Lower lobe of right lung (tissue), 2 donors: ENCODE measurements around the gene FBN2. TPM values are rescaled to one million over a fixed set of nuclear protein-coding genes. Genes with fewer than 3 reads are reported as not detected.

ENCODE experiments used
- ATAC-seq, 2 donors: fragments of 200-7000 bp; cut with Tn5 transposase; one replicate each; pipeline ENCODE4 v1.9.1; 2020 to 2022; ENCODE audit warnings: mild to moderate bottlenecking in 2 of 2, moderate library complexity in 2 of 2
- DNase-seq: peaks from one replicate; pipeline ENCODE4 v3.0.0-alpha.2; 2020
- H3K27ac ChIP-seq: fragments of 200-600 bp; one replicate; pipeline ENCODE4 v1.8.0; 2022
- H3K27me3 ChIP-seq: fragments of 200-600 bp; one replicate; pipeline ENCODE4 v1.8.0; 2022; ENCODE audit warnings: low read depth
- H3K36me3 ChIP-seq: fragments of 200-600 bp; one replicate; pipeline ENCODE4 v1.8.0; 2022; ENCODE audit warnings: mild to moderate bottlenecking
- H3K4me1 ChIP-seq: fragments of 200-600 bp; one replicate; pipeline ENCODE4 v1.8.0; 2022
- H3K4me3 ChIP-seq: fragments of 200-600 bp; one replicate; pipeline ENCODE4 v1.8.0; 2022; ENCODE audit warnings: mild to moderate bottlenecking
- H3K9me3 ChIP-seq: fragments of 200-600 bp; one replicate; pipeline ENCODE4 v1.8.0; 2022
- CTCF ChIP-seq: fragments of 200-600 bp; IDR thresholded peaks from one replicate; pipeline ENCODE4 v1.8.0; 2022; ENCODE audit warnings: antibody characterized with exemption, mild to moderate bottlenecking
- intact Hi-C: fragments of 100-400 bp; cut with DNase I; formaldehyde crosslinking; loops from one replicate; pipeline ENCODE4 v1.11.0; 2022
- total RNA-seq: library from RNA; stranded (reverse); fragmentation: NEBNext Ultra II Directional; extraction: Animal tissue kit (Norgen Biotek cat#: 25700); gene quantifications from one replicate; pipeline ENCODE4 v1.2.1, GENCODE V29; 2021
- donor health status: DM: no; HTN: yes; CAD: no; lungs with severe emphysema.

FBN2 gene
- total RNA-seq, 1 donor from 2014 or later: 0.83 TPM

GRCh38 chr5:128287740-128288139 lies 250.3 kb downstream of the FBN2 start:
- no peaks in the 10 kb centered on the region for H3K36me3 ChIP-seq
- TF ChIP-seq CTCF: no peak
- no peak for DNase-seq
- no peaks in the 10 kb centered on the region for H3K9me3 ChIP-seq
- H3K27me3 ChIP-seq: no peaks in the 10 kb centered on the region
- no peaks in the 10 kb centered on the region for H3K4me1 ChIP-seq
- H3K4me3 ChIP-seq: no peak overlapping the region
- H3K27ac ChIP-seq: no peak overlapping the region
- ATAC-seq: no peak
- intact Hi-C loops: no loop called here

GRCh38 chr5:128284236-128284635 lies 253.8 kb downstream of the FBN2 start:
- Histone ChIP-seq H3K27ac (no peak overlapping the region), H3K9me3 (no peaks in the 10 kb centered on the region), H3K4me1 (no peaks in the 10 kb centered on the region), H3K4me3 (no peak overlapping the region), H3K27me3 (no peaks in the 10 kb centered on the region), H3K36me3 (no peaks in the 10 kb centered on the region)
- intact Hi-C loops: no loop called here
- TF ChIP-seq CTCF: no peak
- no peak for ATAC-seq
- DNase-seq: no peak

GRCh38 chr5:128279345-128279744 lies 258.7 kb downstream of the FBN2 start:
- Histone ChIP-seq H3K4me1 (no peaks in the 10 kb centered on the region), H3K36me3 (no peaks in the 10 kb centered on the region), H3K9me3 (no peaks in the 10 kb centered on the region), H3K27me3 (no peaks in the 10 kb centered on the region), H3K4me3 (no peak overlapping the region), H3K27ac (no peak overlapping the region)
- no peak for TF ChIP-seq CTCF
- no peak for DNase-seq
- ATAC-seq: no peak
- intact Hi-C loops: no loop called here

GRCh38 chr5:128276537-128277216 lies 261.4 kb downstream of the FBN2 start:
- Histone ChIP-seq H3K4me1 (no peaks in the 10 kb centered on the region), H3K4me3 (no peak overlapping the region), H3K9me3 (no peaks in the 10 kb centered on the region), H3K36me3 (no peaks in the 10 kb centered on the region), H3K27ac (no peak overlapping the region), H3K27me3 (no peaks in the 10 kb centered on the region)
- TF ChIP-seq CTCF: no peak
- ATAC-seq (no peak), DNase-seq (no peak)
- intact Hi-C loops: no loop called here

GRCh38 chr5:128274441-128274840 lies 263.6 kb downstream of the FBN2 start:
- Histone ChIP-seq H3K27ac (no peak overlapping the region), H3K4me1 (no peaks in the 10 kb centered on the region), H3K27me3 (no peaks in the 10 kb centered on the region), H3K4me3 (no peak overlapping the region), H3K36me3 (no peaks in the 10 kb centered on the region), H3K9me3 (no peaks in the 10 kb centered on the region)
- no peak for ATAC-seq
- intact Hi-C loops: no loop called here
- DNase-seq: no peak
- no peak for TF ChIP-seq CTCF

GRCh38 chr5:128273736-128274135 lies 264.3 kb downstream of the FBN2 start:
- DNase-seq: no peak
- Histone ChIP-seq H3K27ac (no peak overlapping the region), H3K4me1 (no peaks in the 10 kb centered on the region), H3K27me3 (no peaks in the 10 kb centered on the region), H3K4me3 (no peak overlapping the region), H3K9me3 (no peaks in the 10 kb centered on the region), H3K36me3 (no peaks in the 10 kb centered on the region)
- no peak for ATAC-seq
- intact Hi-C loops: no loop called here
- no peak for TF ChIP-seq CTCF
